Measurements from ENCODE around the gene TTC32. TPM values are rescaled to one million over a fixed set of nuclear protein-coding genes. Genes with fewer than 3 reads are reported as not detected.

The TTC32 gene
- total RNA-seq, 4 donors from 2014 or later: 10.8 to 42.6 (median 17.7) TPM

GRCh38 chr2:19851116-19851695 lies 50.6 kb downstream of the TTC32 start:
- no peaks in the 10 kb centered on the region for H3K36me3 ChIP-seq
- 83% methylated on average over 2 of the region's 7 CpGs for WGBS
- H3K27ac ChIP-seq: no peak overlapping the region
- H3K4me1 ChIP-seq: no peaks in the 10 kb centered on the region
- H3K9me3 ChIP-seq: no peaks in the 10 kb centered on the region
- DNase-seq (ENCODE audit: low spot score in 2 of 2): peak in 1 of 2 donors; percentile 68
- TF ChIP-seq EP300 (IDR thresholded peaks at IDR 0.05) (no peak), POLR2AphosphoS5 (IDR thresholded peaks at IDR 0.05) (no peak), POLR2A (IDR thresholded peaks at IDR 0.05) (no peak), CTCF (IDR thresholded peaks at IDR 0.05) (no peak)
- H3K27me3 ChIP-seq: no peaks in the 10 kb centered on the region
- H3K4me3 ChIP-seq: no peak overlapping the region

GRCh38 chr2:19850056-19851050 lies 51.4 kb downstream of the TTC32 start:
- Histone ChIP-seq H3K9me3 (no peaks in the 10 kb centered on the region), H3K4me3 (no peak overlapping the region), H3K36me3 (no peaks in the 10 kb centered on the region), H3K4me1 (no peaks in the 10 kb centered on the region), H3K27ac (no peak overlapping the region), H3K27me3 (no peaks in the 10 kb centered on the region)
- no peak for TF ChIP-seq EP300 (IDR thresholded peaks at IDR 0.05)
- no peak for TF ChIP-seq CTCF (IDR thresholded peaks at IDR 0.05)
- TF ChIP-seq POLR2A (IDR thresholded peaks at IDR 0.05): no peak
- TF ChIP-seq POLR2AphosphoS5 (IDR thresholded peaks at IDR 0.05): no peak
- 90% methylated on average over 13 of the region's 14 CpGs for WGBS
- peak in 1 of 2 donors; percentile 73 for DNase-seq (ENCODE audit: low spot score in 2 of 2)

GRCh38 chr2:19848952-19849351 lies 52.8 kb downstream of the TTC32 start:
- no peak overlapping the region for H3K27ac ChIP-seq
- WGBS: 95% methylated on average over 5 of the region's 5 CpGs
- no peak for DNase-seq (ENCODE audit: low spot score in 2 of 2)
- no peaks in the 10 kb centered on the region for H3K36me3 ChIP-seq
- no peak overlapping the region for H3K4me3 ChIP-seq
- no peaks in the 10 kb centered on the region for H3K4me1 ChIP-seq
- no peak for TF ChIP-seq POLR2A (IDR thresholded peaks at IDR 0.05)
- no peak for TF ChIP-seq EP300 (IDR thresholded peaks at IDR 0.05)
- no peak for TF ChIP-seq POLR2AphosphoS5 (IDR thresholded peaks at IDR 0.05)
- TF ChIP-seq CTCF (IDR thresholded peaks at IDR 0.05): no peak
- no peaks in the 10 kb centered on the region for H3K27me3 ChIP-seq
- H3K9me3 ChIP-seq: no peaks in the 10 kb centered on the region

- no peaks in the 10 kb centered on the region for H3K27me3 ChIP-seq
- no peak overlapping the region for H3K27ac ChIP-seq
- H3K4me3 ChIP-seq: no peak overlapping the region
- H3K9me3 ChIP-seq: no peaks in the 10 kb centered on the region
- no peak for TF ChIP-seq EP300 (IDR thresholded peaks at IDR 0.05)
- TF ChIP-seq POLR2A (IDR thresholded peaks at IDR 0.05): no peak
- no peak for TF ChIP-seq POLR2AphosphoS5 (IDR thresholded peaks at IDR 0.05)
- no peak for TF ChIP-seq CTCF (IDR thresholded peaks at IDR 0.05)
- 86% methylated on average over 11 of the region's 11 CpGs for WGBS
- H3K36me3 ChIP-seq: no peaks in the 10 kb centered on the region
- DNase-seq (ENCODE audit: low spot score in 2 of 2): no peak
- no peaks in the 10 kb centered on the region for H3K4me1 ChIP-seq
These were observed 53.6 kb downstream of the TTC32 start for GRCh38 chr2:19848029-19848750.

Measured in suprapubic skin (tissue), 4 donors.